Mucosa of stomach (tissue), 1 donor: ENCODE data around the gene EEF1AKMT3.

Source experiments
- H3K27me3 ChIP-seq: one replicate; pipeline ENCODE4 v1.7.0; 2013; ENCODE audit warnings: mild to moderate bottlenecking, low read length; ENCODE audit not compliant: control insufficient read depth, insufficient read depth
- H3K36me3 ChIP-seq: one replicate; pipeline ENCODE4 v1.7.0; 2013; ENCODE audit warnings: low read length; ENCODE audit not compliant: control insufficient read depth, insufficient read depth
- H3K4me1 ChIP-seq: one replicate; pipeline ENCODE4 v1.7.0; 2013; ENCODE audit warnings: mild to moderate bottlenecking, low read length; ENCODE audit not compliant: control insufficient read depth, insufficient read depth
- H3K4me3 ChIP-seq: one replicate; pipeline ENCODE4 v1.7.0; 2013; ENCODE audit warnings: low read length
- H3K9ac ChIP-seq: one replicate; pipeline ENCODE4 v1.7.0; 2013; ENCODE audit warnings: mild to moderate bottlenecking, low read length, moderate library complexity
- H3K9me3 ChIP-seq: one replicate; pipeline ENCODE4 v1.7.0; 2013; ENCODE audit warnings: mild to moderate bottlenecking, low read length, moderate library complexity; ENCODE audit not compliant: control insufficient read depth
- donor health status: Pancreatic carcinoma.

EEF1AKMT3 gene

DNA sequence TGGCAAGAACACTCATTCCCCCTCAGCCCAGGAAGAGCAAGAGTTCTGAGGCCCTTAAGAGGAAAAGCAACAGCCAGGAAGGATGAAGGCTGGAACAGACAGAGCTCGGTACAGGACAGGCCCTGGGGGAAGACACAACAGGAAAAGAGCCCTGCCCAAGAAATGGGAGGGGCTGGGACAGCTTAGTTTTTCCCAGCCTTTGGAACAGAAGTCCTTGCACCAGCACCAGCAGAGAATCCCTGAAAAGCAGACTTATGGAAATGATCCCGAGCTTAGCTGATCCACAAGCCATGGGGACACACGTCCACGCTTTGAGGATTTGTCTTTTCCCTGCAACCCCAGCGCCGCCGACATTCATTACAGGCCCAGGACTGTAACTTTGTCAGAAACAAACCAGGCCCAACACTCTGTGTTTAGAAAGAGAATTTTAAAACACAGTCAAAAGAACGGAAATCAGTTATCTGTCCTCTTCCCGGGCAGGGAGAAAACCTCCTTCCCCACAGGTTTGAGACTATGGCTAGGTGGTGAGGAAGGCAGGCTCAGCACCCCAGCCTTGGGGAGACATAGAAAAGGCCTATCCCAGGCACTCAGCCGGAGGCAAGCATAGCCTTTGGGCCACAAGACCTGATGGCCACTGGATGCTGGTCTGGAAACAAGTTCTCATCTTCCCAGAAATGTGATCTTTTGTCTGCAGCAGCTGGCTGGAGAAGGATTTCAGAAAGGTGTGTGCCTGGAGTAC is 50.1 kb downstream of the EEF1AKMT3 start:
- Histone ChIP-seq H3K9ac (no peak overlapping the region), H3K4me1 (peaks cover 2% of the 10 kb centered on the region)

DNA sequence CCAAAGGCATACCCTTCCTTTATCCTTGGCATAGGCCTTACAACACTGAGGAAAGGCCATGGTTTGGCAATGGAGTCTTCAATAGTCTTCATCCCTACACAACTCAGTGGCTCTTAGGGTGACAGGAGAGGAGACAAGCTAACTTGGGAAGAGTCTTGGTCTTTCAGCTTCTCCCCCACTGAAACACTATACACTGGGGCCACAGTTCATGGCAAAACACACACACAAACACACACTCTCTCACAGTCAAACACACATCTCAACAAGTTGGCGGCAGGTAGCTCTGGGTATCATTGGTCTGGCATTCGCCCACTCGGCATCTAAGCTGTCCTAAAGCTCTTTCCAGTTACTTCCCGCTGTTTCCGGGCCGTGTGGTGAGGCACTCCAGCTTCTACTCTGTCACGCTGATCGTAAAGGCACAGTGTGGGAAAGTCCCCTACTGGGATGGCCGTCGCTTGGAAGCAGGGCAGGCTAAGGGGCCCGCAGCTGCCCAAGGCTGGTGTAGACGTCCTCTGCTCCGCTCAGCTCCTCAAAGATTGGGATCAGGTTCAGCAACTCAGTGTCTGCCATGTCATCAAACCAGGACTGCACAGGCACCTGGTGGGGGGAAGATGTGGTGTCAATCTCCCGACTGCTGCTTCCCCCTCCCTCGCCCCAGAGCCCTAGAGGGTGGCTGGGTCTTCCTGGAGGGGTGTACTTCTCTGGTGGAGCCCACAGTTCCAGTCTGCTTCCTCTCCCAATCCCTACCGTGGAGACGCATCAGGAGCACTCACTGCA is 50.9 kb downstream of the EEF1AKMT3 start:
- peaks cover 31% of the 10 kb centered on the region for H3K36me3 ChIP-seq
- H3K9ac ChIP-seq: no peak overlapping the region
- no peaks in the 10 kb centered on the region for H3K9me3 ChIP-seq
- H3K27me3 ChIP-seq: no peaks in the 10 kb centered on the region
- no peak overlapping the region for H3K4me3 ChIP-seq
- no peaks in the 10 kb centered on the region for H3K4me1 ChIP-seq

More for the DNA sequence above, 50.1 kb downstream of the EEF1AKMT3 start:
- H3K9me3 ChIP-seq: no peaks in the 10 kb centered on the region
- no peaks in the 10 kb centered on the region for H3K27me3 ChIP-seq
- H3K4me3 ChIP-seq: no peak overlapping the region
- peaks cover 30% of the 10 kb centered on the region for H3K36me3 ChIP-seq

DNA sequence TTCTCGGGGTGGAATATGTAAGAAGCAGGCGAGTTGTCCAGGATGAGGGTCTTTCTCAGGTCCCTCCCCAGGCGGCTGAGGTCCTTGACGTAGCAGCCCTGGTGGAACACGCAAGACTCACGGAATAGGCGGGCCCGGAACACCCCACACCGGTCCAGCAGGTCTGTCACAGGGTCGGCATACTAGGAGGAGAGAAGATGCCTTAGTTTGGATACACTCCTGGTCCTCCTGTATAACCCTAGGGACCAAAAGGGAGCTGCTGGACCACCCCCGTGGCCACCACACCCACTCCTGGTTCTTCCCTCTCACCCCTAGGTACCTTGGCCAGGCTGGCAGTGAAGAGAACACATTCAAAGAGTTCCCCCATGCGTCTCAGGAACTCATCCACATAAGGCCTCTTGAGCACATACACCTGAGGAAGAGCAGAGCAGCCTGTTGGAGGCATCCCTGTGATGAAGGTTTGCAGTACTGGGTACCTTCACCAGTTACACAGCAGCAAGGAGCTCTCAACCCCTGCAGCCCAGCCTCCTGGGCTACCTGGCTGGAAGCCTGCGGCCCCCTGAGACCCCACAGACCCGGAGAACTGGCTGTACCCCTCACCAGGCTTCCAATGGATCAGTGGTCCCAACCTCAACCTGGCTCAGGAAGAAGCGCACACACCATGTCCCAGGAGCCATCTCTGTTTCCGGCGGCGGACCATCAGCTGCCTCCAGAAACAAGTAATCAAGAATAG is 51.7 kb downstream of the EEF1AKMT3 start:
- H3K9ac ChIP-seq: no peak overlapping the region

DNA sequence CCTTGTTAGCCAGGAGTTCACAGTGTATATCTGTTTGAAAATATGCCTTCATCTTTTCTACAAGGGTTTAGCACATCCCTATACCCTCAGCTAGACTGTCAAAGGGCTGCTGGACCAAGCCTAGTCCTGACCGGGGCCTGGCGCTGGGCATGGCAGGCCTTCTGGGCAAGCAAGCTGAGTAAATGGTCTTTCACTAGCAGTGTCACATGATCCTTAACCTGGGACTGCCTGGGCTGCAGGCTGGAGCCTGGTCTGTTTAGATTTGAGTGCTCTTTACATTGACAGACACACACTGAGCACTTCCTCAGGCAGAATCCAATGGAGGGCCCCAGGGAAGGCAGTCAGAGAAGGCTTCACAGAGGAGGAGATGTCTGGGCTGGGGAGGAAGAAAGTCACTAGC is 53.0 kb downstream of the EEF1AKMT3 start:
- no peaks in the 10 kb centered on the region for H3K27me3 ChIP-seq
- no peaks in the 10 kb centered on the region for H3K9me3 ChIP-seq
- no peak overlapping the region for H3K9ac ChIP-seq
- H3K4me3 ChIP-seq: no peak overlapping the region
- peaks cover 37% of the 10 kb centered on the region for H3K36me3 ChIP-seq
- H3K4me1 ChIP-seq: no peaks in the 10 kb centered on the region

More for the DNA sequence above, 51.7 kb downstream of the EEF1AKMT3 start:
- Histone ChIP-seq H3K27me3 (no peaks in the 10 kb centered on the region), H3K9me3 (no peaks in the 10 kb centered on the region), H3K4me3 (no peak overlapping the region), H3K4me1 (no peaks in the 10 kb centered on the region), H3K36me3 (peaks cover 37% of the 10 kb centered on the region)

DNA sequence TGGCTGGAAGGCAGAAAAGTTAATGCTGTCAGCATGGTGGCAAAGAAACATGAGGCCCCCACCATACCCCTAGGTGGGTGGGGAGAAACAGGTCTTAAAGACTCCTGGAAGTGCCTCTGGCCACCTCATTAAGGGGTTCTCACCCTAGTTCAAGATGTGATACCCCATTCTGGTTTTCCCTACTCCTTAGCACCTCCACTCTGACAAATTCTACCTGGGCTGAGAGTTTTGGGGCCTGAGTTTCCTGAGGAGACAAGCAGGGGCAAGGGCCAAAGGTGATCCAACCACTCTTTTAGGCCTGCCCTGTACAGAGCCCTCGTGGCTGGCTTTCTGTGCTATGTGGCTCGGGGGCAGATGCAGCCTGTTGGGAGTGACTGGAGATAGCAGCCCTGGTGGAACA is 54.0 kb downstream of the EEF1AKMT3 start:
- no peaks in the 10 kb centered on the region for H3K27me3 ChIP-seq
- H3K4me3 ChIP-seq: no peak overlapping the region
- H3K4me1 ChIP-seq: peaks cover 4% of the 10 kb centered on the region
- H3K36me3 ChIP-seq: peaks cover 37% of the 10 kb centered on the region
- H3K9me3 ChIP-seq: no peaks in the 10 kb centered on the region
- H3K9ac ChIP-seq: no peak overlapping the region

DNA sequence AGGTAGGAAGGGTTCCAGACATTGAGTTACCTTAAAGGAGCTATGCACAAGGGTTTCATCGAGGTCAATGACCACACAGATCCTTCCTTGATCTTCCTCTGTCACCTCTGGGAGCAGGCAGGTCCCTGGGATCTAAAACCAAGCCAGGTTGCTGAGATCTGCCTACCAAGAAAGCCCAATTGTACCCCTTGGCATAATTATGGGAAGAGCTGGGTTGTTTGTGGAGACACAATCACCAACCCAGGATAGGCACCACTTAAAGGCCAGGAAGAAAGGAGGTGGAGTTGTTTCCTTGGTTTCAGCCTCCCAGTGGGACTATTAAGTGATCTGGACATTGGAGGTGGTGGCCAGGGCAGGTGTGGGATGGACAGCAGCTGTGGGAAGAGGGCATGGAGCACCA is 54.6 kb downstream of the EEF1AKMT3 start:
- Histone ChIP-seq H3K4me3 (no peak overlapping the region), H3K36me3 (peaks cover 34% of the 10 kb centered on the region), H3K9me3 (no peaks in the 10 kb centered on the region), H3K27me3 (no peaks in the 10 kb centered on the region), H3K4me1 (peaks cover 9% of the 10 kb centered on the region), H3K9ac (no peak overlapping the region)

DNA sequence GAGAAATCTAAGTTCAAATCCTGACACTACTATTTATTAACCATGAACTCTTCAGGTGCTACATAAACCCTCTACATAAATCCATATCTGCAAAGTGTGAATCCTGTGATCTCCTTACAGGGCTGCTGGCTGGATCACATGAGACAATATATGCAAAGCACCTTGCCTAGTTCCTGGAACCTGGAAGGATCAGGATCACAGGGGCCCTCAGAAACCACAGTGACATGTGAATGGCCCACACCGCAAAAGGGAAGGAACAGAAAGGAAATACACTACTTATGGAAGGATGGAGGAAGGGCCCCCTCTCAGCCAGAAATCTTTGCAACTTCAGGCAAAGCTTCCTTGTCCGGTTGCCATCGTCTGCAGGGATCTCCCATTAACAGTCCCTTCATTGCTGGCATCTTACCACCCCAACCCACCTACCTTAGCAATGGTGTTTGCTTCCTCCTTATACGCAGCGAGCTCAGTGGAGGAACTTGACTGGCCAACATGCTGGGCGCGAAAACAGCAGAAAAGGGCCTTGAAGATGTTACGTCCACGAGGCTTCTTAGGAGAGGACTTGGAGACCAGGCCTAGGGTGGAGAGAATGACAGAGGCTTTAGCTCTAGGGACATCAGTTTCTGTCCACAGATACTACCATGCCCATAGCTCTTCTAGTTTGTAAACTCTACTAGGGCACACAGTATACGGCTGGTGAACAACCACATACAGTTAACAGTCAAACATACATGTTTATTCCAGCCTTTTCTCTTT is 56.8 kb downstream of the EEF1AKMT3 start:
- Histone ChIP-seq H3K9me3 (no peaks in the 10 kb centered on the region), H3K4me3 (no peak overlapping the region), H3K9ac (no peak overlapping the region), H3K4me1 (peaks cover 28% of the 10 kb centered on the region), H3K36me3 (peaks cover 23% of the 10 kb centered on the region), H3K27me3 (no peaks in the 10 kb centered on the region)

DNA sequence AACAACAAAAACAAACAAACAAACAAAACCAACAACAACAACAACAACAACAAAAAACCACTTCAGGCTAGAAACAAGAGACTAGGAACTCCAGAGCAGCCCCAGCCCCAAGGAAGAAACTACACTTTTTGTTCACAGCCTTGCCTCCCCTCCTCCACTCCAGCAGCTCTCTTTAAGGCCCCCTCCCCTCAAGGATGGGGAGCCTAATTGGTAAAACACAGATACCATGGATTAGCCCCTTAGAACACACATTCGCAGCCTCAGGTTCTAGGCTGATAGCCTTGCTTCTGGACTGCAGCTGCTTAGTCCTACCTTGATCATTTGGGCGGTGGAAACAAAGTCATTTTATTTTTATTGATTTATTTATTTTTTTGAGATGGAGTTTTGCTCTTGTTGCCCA is 58.0 kb downstream of the EEF1AKMT3 start:
- H3K36me3 ChIP-seq: peaks cover 23% of the 10 kb centered on the region
- H3K9me3 ChIP-seq: no peaks in the 10 kb centered on the region
- H3K27me3 ChIP-seq: no peaks in the 10 kb centered on the region
- no peak overlapping the region for H3K4me3 ChIP-seq
- no peak overlapping the region for H3K9ac ChIP-seq
- peaks cover 33% of the 10 kb centered on the region for H3K4me1 ChIP-seq
